Breast epithelium (tissue), 4 donors: Measurements from ENCODE around the gene TMEFF1. TPM values are rescaled to one million over a fixed set of nuclear protein-coding genes. Genes with fewer than 3 reads are reported as not detected.
A peak's percentile ranks its signal among the peaks of the same experiment; 100 is the strongest.

Experiments used
- DNase-seq, 2 donors: peaks; one replicate each; pipeline ENCODE4 v3.0.0-alpha.2; 2019; ENCODE audit warnings: low spot score in 2 of 2
- H3K27ac ChIP-seq, 2 donors: fragments of 200-600 bp; sonication (generic) in 1 of 2; one replicate each; pipeline ENCODE4 v1.5.1; 2016 to 2019; ENCODE audit warnings: mild to moderate bottlenecking in 1 of 2
- H3K27me3 ChIP-seq, 2 donors: fragments of 200-600 bp; sonication (generic) in 1 of 2; one replicate each; pipeline versions ENCODE4 v1.5.1 to v1.6.0; 2017 to 2019; ENCODE audit warnings: control low read depth in 1 of 2, mild to moderate bottlenecking in 1 of 2
- H3K36me3 ChIP-seq: fragments of 200-600 bp; one replicate; pipeline ENCODE4 v1.5.1; 2019
- H3K4me1 ChIP-seq, 2 donors: fragments of 200-600 bp; sonication (generic); one replicate each; pipeline ENCODE4 v1.5.1; 2016 to 2019; ENCODE audit warnings: control low read depth in 1 of 2
- H3K4me3 ChIP-seq, 3 donors: fragments of 200-600 bp; sonication (generic); 1 replicate in 2 of 3; 2 replicates in 1 of 3; pipeline ENCODE4 v1.5.1; 2016 to 2019; ENCODE audit warnings: mild to moderate bottlenecking in 3 of 3, moderate library complexity in 2 of 3
- H3K9me3 ChIP-seq, 2 donors: fragments of 200-600 bp; sonication (generic) in 1 of 2; one replicate each; pipeline ENCODE4 v1.5.1; 2016 to 2019; ENCODE audit warnings: control low read depth in 1 of 2
- CTCF ChIP-seq, 3 donors: fragments of 450-650 bp; IDR thresholded peaks; one replicate each; pipeline ENCODE4 v1.5.1; 2016 to 2017; ENCODE audit warnings: antibody characterized with exemption in 3 of 3, mild to moderate bottlenecking in 3 of 3, moderate library complexity in 3 of 3
- POLR2A ChIP-seq: fragments of 450-650 bp; IDR thresholded peaks from one replicate; pipeline ENCODE4 v1.6.1; 2016; ENCODE audit warnings: antibody characterized with exemption, mild to moderate bottlenecking, moderate library complexity
- POLR2AphosphoS5 ChIP-seq, 3 donors: sonication (generic); formaldehyde crosslinking; IDR thresholded peaks; one replicate each; pipeline ENCODE4 v1.6.1; 2017; ENCODE audit warnings: antibody characterized with exemption in 3 of 3
- intact Hi-C: fragments of 100-400 bp; cut with DNase I; formaldehyde crosslinking; loops from one replicate; pipeline ENCODE4 v1.15.1; 2023; ENCODE audit warnings: low total_unique reads
- total RNA-seq, 3 donors: library from RNA; depleted of rRNA; stranded (reverse); fragments of >200 nt; gene quantifications; one replicate each; pipeline ENCODE4 v1.1.0, GENCODE V29; 2016

The TMEFF1 gene
- total RNA-seq, 3 donors from 2014 or later: 0.29 to 0.66 (median 0.32) TPM

- no peak for DNase-seq
Measured at GRCh38 chr9:100591139-100591538, 118.2 kb downstream of the TMEFF1 start.

GRCh38 chr9:100591639-100592412 is 118.9 kb downstream of the TMEFF1 start:
- intact Hi-C loops: no loop called here

More at GRCh38 chr9:100591139-100591538, 118.2 kb downstream of the TMEFF1 start:
- TF ChIP-seq POLR2A (no peak), CTCF (IDR thresholded peaks at IDR 0.05) (no peak)
- Histone ChIP-seq H3K36me3 (no peaks in the 10 kb centered on the region), H3K9me3 (no peaks in the 10 kb centered on the region), H3K27ac (no peak overlapping the region), H3K27me3 (no peaks in the 10 kb centered on the region), H3K4me1 (no peaks in the 10 kb centered on the region), H3K4me3 (no peak overlapping the region)
- intact Hi-C loops: no loop called here

GRCh38 chr9:100595391-100596199 is 122.6 kb downstream of the TMEFF1 start:
- H3K36me3 ChIP-seq: no peaks in the 10 kb centered on the region
- TF ChIP-seq POLR2A (no peak), CTCF (IDR thresholded peaks at IDR 0.05) (peak; percentile 51 to 79 (median 75)), POLR2AphosphoS5 (IDR thresholded peaks at IDR 0.05) (no peak)
- no peak for DNase-seq
- no peaks in the 10 kb centered on the region for H3K27me3 ChIP-seq
- H3K4me3 ChIP-seq: no peak overlapping the region
- intact Hi-C loops: no loop called here
- no peaks in the 10 kb centered on the region for H3K9me3 ChIP-seq
- no peak overlapping the region for H3K27ac ChIP-seq
- no peaks in the 10 kb centered on the region for H3K4me1 ChIP-seq

More at GRCh38 chr9:100591639-100592412, 118.9 kb downstream of the TMEFF1 start:
- Histone ChIP-seq H3K4me1 (no peaks in the 10 kb centered on the region), H3K27ac (no peak overlapping the region), H3K9me3 (no peaks in the 10 kb centered on the region), H3K27me3 (no peaks in the 10 kb centered on the region), H3K4me3 (no peak overlapping the region), H3K36me3 (no peaks in the 10 kb centered on the region)
- no peak for TF ChIP-seq POLR2A
- no peak for TF ChIP-seq POLR2AphosphoS5 (IDR thresholded peaks at IDR 0.05)
- TF ChIP-seq CTCF (IDR thresholded peaks at IDR 0.05): no peak
- no peak for DNase-seq

- intact Hi-C loops: no loop called here
- no peaks in the 10 kb centered on the region for H3K36me3 ChIP-seq
- H3K4me1 ChIP-seq: no peaks in the 10 kb centered on the region
- no peaks in the 10 kb centered on the region for H3K9me3 ChIP-seq
- TF ChIP-seq POLR2AphosphoS5 (IDR thresholded peaks at IDR 0.05): no peak
- TF ChIP-seq POLR2A: no peak
- TF ChIP-seq CTCF (IDR thresholded peaks at IDR 0.05): no peak
- H3K4me3 ChIP-seq: no peak overlapping the region
- H3K27ac ChIP-seq: no peak overlapping the region
- DNase-seq: no peak
- no peaks in the 10 kb centered on the region for H3K27me3 ChIP-seq
Measured at GRCh38 chr9:100597236-100597635, 124.3 kb downstream of the TMEFF1 start.

- Histone ChIP-seq H3K4me1 (no peaks in the 10 kb centered on the region), H3K9me3 (no peaks in the 10 kb centered on the region), H3K27ac (peak overlapping the region; percentile 21 to 46), H3K27me3 (no peaks in the 10 kb centered on the region), H3K36me3 (no peaks in the 10 kb centered on the region), H3K4me3 (peak overlapping the region; percentile 37 to 67 (median 52))
- intact Hi-C loops: no loop called here
- TF ChIP-seq CTCF (IDR thresholded peaks at IDR 0.05): no peak
- no peak for TF ChIP-seq POLR2AphosphoS5 (IDR thresholded peaks at IDR 0.05)
- no peak for TF ChIP-seq POLR2A
- peak; percentile 69 to 85 for DNase-seq
Measured at GRCh38 chr9:100598641-100599145, 125.7 kb downstream of the TMEFF1 start.
